Stimulated activated CD8-positive, alpha-beta memory T cell treated with anti-CD3 and anti-CD28 coated beads, Interleukin-12 subunit alpha, Interleukin-12 subunit beta, amount 100 ng/mL, for 1 hour (primary cell): ENCODE measurements around the gene NAA60.

ENCODE experiments used
- DNase-seq: peaks from one replicate; pipeline ENCODE4 v3.0.0-alpha.2; 2020; ENCODE audit warnings: low read depth

Gene NAA60

DNA sequence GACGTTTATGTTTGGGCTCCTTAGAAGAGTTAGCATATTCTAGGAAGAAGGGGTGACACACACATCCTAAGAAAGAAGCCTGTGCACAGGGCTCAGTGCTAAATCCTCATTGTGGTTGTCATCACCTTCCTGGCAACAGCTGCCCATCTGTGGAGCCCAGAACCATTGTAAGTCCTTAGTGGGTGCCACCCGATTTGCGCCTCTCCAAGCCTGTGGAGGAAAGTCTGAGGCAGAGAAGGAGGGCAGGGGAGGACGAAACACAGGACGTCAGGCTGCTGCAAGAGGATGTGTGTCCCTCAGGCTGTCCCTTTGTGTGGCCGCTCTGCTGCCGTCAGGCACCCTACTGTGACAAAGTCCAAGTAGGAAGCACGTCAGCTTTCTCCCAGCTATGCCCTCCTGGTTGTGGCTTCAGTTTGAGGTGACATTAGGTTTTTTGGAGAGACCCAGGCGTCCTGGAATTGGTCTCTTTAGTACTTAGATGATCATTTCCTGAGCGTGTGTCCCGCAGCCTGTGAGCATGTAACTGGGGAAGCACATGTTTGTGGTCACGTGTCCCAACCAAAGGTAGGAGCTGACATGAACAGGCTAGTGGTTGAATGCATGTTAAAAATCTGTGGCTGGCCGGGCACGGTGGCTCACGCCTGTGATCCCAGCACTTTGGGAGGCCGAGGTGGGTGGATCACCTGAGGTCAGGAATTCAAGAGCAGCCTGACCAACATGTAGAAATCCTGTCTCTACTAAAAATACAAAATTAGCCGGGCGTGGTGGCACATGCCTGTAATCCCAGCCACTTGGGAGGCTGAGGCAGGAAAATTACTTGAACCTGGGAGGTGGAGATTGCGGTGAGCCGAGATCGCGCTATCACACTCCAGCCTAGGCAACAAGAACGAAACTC lies 68.1 kb downstream of the NAA60 start:
- DNase-seq, result no peak

- DNase-seq, result no peak
Observed at GRCh38 chr16:3513892-3514583, 70.6 kb downstream of the NAA60 start.

GRCh38 chr16:3514621-3515020 lies 71.1 kb downstream of the NAA60 start:
- DNase-seq, result no peak

GRCh38 chr16:3515897-3516296 lies 72.4 kb downstream of the NAA60 start:
- DNase-seq, result no peak

DNA sequence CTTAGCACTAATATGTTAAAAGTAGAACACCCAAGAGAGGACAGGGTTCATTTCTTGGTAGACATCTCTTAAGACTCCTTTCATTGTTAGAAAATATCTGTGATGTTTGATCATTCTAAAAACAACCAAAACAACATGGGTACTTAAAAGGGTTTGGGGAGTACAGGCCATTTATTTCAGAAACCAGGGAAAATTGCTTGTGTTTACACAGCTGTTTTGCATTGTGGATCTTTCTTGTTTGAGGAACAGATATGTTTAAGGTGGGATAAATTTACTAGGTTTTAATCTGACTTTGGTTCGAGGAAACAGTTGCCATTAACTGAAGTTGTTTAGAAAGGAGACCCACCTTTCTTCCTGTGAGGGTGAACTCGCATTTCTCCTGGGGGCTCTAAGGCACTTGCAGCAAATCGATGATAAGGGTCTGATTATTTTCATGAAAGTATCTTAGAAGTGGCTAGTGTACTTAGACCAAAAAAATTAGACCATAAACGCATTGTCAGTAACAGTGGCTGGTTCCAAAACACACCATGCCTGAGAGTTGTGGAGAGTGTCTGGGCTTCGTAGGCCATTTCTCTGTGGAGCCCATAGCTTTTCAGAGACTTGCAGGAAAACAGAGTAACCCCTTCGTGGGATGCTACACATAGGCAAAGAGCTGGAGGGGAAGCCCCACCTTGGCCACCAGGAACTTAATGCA lies 75.0 kb downstream of the NAA60 start:
- DNase-seq, result no peak

- DNase-seq, result no peak
Observed at GRCh38 chr16:3518986-3519348, 75.5 kb downstream of the NAA60 start.

DNA sequence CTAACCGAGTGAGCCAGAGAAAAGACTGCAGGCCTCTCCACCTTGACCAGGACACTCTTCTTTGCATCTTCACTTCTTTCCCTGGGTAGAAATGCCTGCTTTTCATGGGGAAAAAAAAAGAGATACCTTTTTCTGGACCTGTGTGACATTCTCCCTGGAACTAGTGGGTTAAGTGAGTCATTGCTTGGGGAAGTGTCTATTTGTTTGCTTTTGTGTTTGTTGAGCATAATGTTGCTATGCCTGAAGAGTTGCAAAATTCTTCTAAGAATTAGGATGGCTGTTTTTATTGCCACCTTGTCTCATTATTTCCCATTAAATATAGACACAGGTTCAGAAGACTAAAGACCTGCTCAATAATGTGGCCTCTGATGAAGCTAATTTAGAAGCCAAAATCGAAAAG lies 76.1 kb downstream of the NAA60 start:
- no peak for DNase-seq

DNA sequence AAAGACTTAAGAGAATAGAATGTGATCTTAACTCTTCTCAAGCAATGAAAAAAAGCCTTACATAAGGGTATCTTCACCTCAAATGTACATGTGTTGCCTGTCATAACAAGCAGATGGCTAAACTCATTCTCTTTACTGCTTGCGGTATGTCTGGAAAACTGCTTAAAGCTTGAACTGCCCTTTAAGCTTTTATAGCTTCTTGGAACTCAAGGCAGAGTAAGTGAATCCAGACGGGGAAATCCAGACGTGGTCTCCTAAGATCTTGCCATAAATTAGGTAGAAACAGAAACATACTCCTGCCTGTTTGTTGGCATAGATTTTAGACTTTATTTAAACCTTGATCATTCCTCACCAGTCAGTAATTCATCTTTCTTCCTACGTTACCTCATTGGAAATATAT lies 76.9 kb downstream of the NAA60 start:
- no peak for DNase-seq

DNA sequence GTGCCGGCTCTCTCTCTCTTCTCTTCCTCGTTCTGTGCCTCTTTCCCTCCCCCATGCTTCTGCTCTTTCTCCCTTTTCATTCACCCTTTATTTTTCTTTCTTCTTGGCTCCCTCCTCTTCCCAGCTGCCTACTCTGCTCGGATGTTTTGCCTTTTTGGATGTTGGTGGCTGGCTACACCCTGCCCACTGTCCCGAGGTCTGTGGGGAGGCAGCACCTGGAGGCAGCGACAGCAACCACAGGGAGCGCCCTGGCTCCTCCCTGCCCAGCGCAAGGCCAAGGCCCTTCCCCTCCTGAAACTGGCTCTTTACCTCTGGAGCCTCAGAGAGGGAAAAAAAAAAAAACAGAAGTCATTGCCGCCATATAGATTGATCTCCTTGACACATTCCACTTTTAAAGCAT lies 77.4 kb downstream of the NAA60 start:
- no peak for DNase-seq

DNA sequence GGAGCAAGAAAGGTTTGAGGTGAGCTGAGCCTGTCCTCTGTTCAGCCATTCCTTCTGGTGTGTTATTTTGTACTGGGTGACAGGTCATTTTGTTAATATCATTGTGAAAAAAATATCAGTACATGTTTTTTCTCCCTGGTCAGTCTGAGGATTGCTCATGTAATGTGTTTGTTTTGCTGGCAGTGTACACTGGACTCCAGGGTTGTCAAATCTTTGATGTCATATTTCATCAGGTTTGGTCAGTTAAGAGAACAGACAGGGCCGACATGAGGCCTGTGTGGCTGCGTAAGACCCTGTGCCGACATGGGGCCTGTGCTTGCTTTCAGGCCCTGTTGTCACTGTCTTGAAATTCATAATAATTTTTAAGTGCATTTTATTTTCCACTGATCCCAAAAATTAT lies 79.8 kb downstream of the NAA60 start:
- DNase-seq, result no peak

DNA sequence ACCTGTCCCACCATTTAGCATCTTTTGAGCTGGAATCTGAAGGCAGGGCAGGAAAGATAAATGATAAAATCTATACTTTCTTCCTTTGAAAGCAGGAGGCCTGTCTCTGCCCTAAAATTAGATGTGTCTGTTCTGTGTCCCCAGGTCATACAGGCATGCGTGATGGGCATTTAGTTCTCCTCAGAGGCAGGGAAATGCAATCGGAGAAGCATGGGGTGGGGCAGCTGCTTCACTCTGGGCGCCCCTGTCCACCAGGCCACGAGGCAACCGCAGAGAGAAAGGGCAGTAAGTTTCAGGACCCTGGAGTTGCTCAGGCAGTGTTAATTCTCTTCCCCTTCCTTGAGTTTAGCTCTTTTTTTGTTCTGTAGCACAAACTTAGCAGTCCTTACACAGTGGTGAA lies 82.5 kb downstream of the NAA60 start:
- DNase-seq, result no peak

- peak; percentile 17 for DNase-seq
Observed at GRCh38 chr16:3527216-3527829, 83.8 kb downstream of the NAA60 start.

DNA sequence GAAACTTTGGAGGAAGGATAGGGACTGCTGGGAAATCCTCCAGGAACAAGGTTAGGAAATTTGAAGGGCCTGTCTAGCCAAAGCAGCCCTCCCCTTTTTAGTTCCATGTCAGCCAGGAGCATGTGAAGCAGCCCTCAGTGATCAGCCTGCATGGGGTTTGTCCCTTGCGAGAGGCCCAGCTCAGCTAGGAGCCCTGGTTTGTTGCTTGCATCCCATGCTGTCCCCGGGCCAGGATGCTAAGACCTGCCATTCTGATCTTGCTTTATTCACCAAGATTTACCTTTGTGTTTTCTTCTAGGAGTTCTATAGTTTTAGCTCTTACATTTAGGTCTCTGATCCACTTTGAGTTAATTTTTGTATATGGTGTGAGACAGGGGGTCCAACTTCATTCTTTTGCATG lies 84.9 kb downstream of the NAA60 start:
- DNase-seq, result no peak

DNA sequence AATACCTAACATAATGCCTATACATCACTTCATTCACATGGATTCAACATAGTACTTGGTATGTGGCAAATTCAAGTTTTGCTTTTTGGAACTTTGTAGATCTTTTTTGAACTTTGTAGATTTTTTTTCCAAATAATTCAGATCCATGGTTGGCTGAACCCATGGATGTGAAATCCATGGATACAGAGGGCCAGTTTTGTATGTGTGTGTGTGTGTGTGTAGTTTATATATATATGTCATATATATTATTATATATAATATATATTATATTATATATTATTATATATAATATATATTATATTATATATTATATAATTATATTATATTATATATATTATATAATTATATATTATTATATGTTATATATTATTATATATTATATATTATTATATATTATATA lies 85.7 kb downstream of the NAA60 start:
- no peak for DNase-seq

DNA sequence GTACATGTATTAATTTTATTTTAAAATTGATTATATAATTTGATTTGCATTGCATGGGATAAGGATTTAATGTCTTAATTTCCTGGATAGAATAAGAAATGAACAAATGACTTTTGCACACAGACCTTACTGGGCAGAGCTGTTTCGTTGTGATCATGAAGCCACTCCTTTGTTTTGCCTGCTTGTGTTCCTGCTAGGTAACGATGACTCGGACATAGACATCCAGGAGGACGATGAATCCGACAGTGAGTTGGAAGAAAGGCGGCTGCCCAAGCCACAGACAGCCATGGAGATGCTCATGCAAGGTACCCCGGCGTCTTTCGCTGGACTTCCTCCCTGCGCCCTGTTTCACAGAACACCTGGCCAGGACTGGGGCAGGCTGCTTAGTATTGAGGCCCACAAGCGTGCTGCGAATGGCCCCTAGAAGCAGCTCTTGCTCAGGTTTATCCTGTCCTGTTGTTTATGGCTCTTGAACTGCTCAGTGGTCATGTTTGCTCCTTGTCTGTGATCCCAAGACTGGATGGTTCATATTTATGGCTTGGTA lies 87.0 kb downstream of the NAA60 start:
- DNase-seq, result no peak

DNA sequence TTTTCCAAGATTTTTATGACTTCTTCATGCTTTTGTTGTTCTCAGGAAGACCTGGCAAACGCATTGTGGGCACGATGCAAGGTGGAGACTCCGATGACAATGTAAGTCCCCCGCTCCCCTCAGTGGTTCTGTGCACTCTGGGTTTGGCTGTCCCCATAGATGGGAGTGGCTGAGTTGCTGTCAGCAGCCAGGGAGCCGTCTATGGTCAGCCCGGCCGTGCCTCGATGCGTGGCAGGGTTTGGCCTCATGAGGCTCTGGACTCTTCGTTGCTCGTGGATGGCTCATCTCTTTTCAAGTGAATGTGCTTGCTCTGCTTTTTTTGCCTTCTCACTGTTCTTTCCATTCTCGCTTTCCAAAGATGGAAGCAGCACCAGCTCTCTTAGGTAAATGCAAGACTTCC lies 89.3 kb downstream of the NAA60 start:
- DNase-seq, result no peak

DNA sequence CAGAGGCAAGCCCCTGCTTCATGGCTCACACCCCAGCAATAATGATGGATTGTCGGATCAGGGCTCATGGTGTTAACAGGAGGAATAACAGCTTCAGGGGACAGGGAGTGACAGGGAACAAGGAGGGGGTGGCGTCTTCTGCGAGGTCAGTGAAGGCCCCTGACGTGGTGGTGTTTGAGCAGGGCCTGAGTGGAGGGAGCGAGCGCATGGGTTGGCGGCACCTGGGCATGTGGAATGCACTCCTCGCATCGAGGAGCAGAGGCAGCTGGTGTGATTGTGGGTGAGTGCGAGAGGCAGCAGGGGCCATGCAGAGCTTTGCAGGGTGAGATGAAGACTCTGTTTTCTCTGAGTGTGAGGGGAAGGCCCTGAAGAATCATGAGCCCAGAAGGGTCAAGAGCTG lies 90.6 kb downstream of the NAA60 start:
- DNase-seq, result no peak

DNA sequence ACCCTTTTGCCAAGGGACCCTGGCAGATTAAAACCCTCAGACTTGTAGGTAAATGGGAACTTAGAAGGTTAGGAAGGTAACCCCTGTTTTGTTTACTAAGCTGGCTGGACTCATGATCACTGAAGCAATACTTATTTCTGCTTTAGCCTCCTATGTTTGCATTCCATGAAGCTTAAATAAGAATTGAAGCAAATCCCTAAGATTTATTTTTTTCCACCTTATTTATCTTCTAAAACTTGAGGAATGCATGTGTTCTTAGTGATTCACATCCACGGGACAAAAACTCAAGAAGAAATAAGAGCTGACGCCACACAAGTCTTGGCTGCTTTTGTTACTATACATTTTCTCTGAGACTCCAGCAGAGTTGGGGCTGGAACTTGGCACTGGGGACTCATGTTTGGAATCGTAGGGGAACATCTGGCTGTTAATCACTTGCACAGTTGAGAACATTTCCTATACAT lies 92.8 kb downstream of the NAA60 start:
- no peak for DNase-seq
